GM12878 (cell line): ENCODE measurements around the gene EDEM3. TPM values are rescaled to one million over a fixed set of nuclear protein-coding genes. Genes with fewer than 3 reads are reported as not detected.

Source experiments
- ATAC-seq: fragments of 200-7000 bp; cut with Tn5 transposase; 3 replicates; pipeline ENCODE4 v1.9.1; 2020; ENCODE audit warnings: mild to moderate bottlenecking, moderate library complexity
- BruUV-seq: library from RNA; stranded (reverse); fragments of 400-500 nt; replicated peaks from 2 replicates; lab custom pipeline; 2021; lab: Mats Ljungman, UMichigan
- CTCF ChIA-PET: fragments of 300-600 bp; sonication (Branson Sonifier 250); formaldehyde crosslinking; extraction: SDS; loops from one replicate; lab custom pipeline; 2021; ENCODE audit warnings: inconsistent platforms; lab: Yijun Ruan, JAX
- POLR2A ChIA-PET: fragments of 350-600 bp; formaldehyde crosslinking; extraction: SDS; loops from one replicate; lab custom pipeline; 2021; ENCODE audit warnings: inconsistent platforms; lab: Charles Lee
- RAD21 ChIA-PET: fragments of 300-600 bp; sonication (Branson Sonifier 250); formaldehyde crosslinking; loops from one replicate; lab custom pipeline; 2023; ENCODE audit warnings: antibody characterized with exemption; ENCODE audit not compliant: unreplicated experiment; lab: Charles Lee
- SMC1A ChIA-PET: fragments of 300-600 bp; sonication (Branson Sonifier 250); formaldehyde crosslinking; loops from one replicate; lab custom pipeline; 2023; ENCODE audit not compliant: unreplicated experiment, uncharacterized antibody; lab: Charles Lee
- DNase-seq: peaks from one replicate; pipeline ENCODE4 v3.0.0-alpha.2; 2011; ENCODE audit warnings: low read depth, low spot score
- FAIRE-seq: peaks from 3 replicates; lab custom pipeline; 2011; peaks lifted over from hg19 to GRCh38; lab: Jason Lieb, UNC
- H2AFZ ChIP-seq: 2 replicates; pipeline ENCODE4 v1.6.0; 2011; ENCODE audit warnings: low read depth, low read length, control low read depth; ENCODE audit not compliant: control insufficient read depth
- H3K27ac ChIP-seq: 2 replicates; pipeline ENCODE4 v1.5.1; 2011; ENCODE audit warnings: control low read depth; ENCODE audit not compliant: control insufficient read depth, insufficient read depth
- H3K27me3 ChIP-seq, 2 experiments: replicated peaks in 1 of 2; 2 replicates each; pipeline versions ENCODE4 v1.6.0 to v1.6.1; 2011; ENCODE audit warnings: low read length in 1 of 2; ENCODE audit not compliant: control insufficient read depth in 2 of 2, insufficient read depth in 2 of 2
- H3K36me3 ChIP-seq, 2 experiments: 2 replicates each; pipeline ENCODE4 v1.5.1; 2011; ENCODE audit warnings: low read length in 1 of 2; ENCODE audit not compliant: control insufficient read depth in 2 of 2, insufficient read depth in 2 of 2
- H3K4me1 ChIP-seq: 2 replicates; pipeline ENCODE4 v1.6.1; 2011; ENCODE audit warnings: mild to moderate bottlenecking, low read length, moderate library complexity, mixed read lengths; ENCODE audit not compliant: control insufficient read depth, insufficient read depth
- H3K4me2 ChIP-seq: 2 replicates; pipeline ENCODE4 v1.6.0; 2011; ENCODE audit warnings: control low read depth; ENCODE audit not compliant: control insufficient read depth, insufficient read depth
- H3K4me3 ChIP-seq: fragments of 200-600 bp; sonication (generic); 2 replicates; pipeline ENCODE4 v1.5.1; 2016
- H3K79me2 ChIP-seq: 2 replicates; pipeline ENCODE4 v1.6.0; 2011; ENCODE audit warnings: low read length; ENCODE audit not compliant: control insufficient read depth, insufficient read depth
- H3K9ac ChIP-seq: 2 replicates; pipeline ENCODE4 v1.8.0; 2011; ENCODE audit warnings: low read length, control low read depth, mixed read lengths; ENCODE audit not compliant: control insufficient read depth, insufficient read depth
- H3K9me3 ChIP-seq: replicated peaks from 3 replicates; pipeline ENCODE4 v1.5.1; 2011; ENCODE audit warnings: mild to moderate bottlenecking, low read length; ENCODE audit not compliant: control insufficient read depth, insufficient read depth
- H4K20me1 ChIP-seq: 2 replicates; pipeline ENCODE4 v1.6.0; 2011; ENCODE audit not compliant: control insufficient read depth, insufficient read depth
- JUNB ChIP-seq: IDR thresholded peaks from 2 replicates; pipeline ENCODE4 v1.6.1; 2016; ENCODE audit warnings: antibody characterized with exemption, mild to moderate bottlenecking
- MYC ChIP-seq: IDR thresholded peaks from 2 replicates; pipeline ENCODE4 v1.6.1; 2011; ENCODE audit warnings: mild to moderate bottlenecking, low read length, moderate library complexity, inconsistent platforms; ENCODE audit not compliant: insufficient read depth, insufficient replicate concordance, insufficient read length, severe bottlenecking
- NR2C1 ChIP-seq: fragments of 450-650 bp; IDR thresholded peaks from 2 replicates; pipeline ENCODE4 v1.6.1; 2017; ENCODE audit warnings: antibody characterized with exemption, mild to moderate bottlenecking, moderate library complexity
- SIX5 ChIP-seq: IDR thresholded peaks from 2 replicates; pipeline ENCODE4 v1.6.1; 2011; ENCODE audit warnings: mild to moderate bottlenecking, low read depth, low read length, moderate library complexity; ENCODE audit not compliant: severe bottlenecking
- SMAD5 ChIP-seq: IDR thresholded peaks from 2 replicates; pipeline ENCODE4 v1.6.1; 2016; ENCODE audit warnings: antibody characterized with exemption, low read depth
- WGBS: methylation state at CpG from one replicate; pipeline ENCODE4 v1.1.6; 2016; ENCODE audit warnings: low lambda C conversion rate; ENCODE audit not compliant: insufficient replicate concordance, insufficient coverage; ENCODE audit errors: missing lambda C conversion rate; 5-methylcytosine and 5-hydroxymethylcytosine counted together
- in situ Hi-C: fragments of 300-500 bp; cut with MboI; formaldehyde crosslinking; loops from 9 replicates; pipeline ENCODE4 v1.14.3; 2018; ENCODE audit warnings: mixed read lengths
- intact Hi-C: fragments of 100-400 bp; cut with micrococcal nuclease; formaldehyde crosslinking; loops from one replicate; pipeline ENCODE4 v1.14.2; 2022; ENCODE audit not compliant: unreplicated experiment
- polyA plus RNA-seq, 11 experiments: library from polyadenylated mRNA; depleted of rRNA in 4 of 11; unstranded in 6 of 11; stranded (reverse) in 5 of 11; fragments of >200 nt; fragmentation: Nextera tagmentation in 4 of 11; fragmentation: Illumina TruSeq in 1 of 11; extraction: Ambion mirVana in 4 of 11; extraction: Trizol in 1 of 11; gene quantifications; 1 replicate in 1 of 11; 2 replicates in 10 of 11; pipeline versions ENCODE4 v1.2.1 to v1.2.3, GENCODE V29; 2011 to 2016; ENCODE audit warnings: inconsistent platforms in 2 of 11, missing spikeins in 2 of 11, low read depth in 1 of 11
- total RNA-seq, 4 experiments: library from RNA; depleted of rRNA in 3 of 4; stranded (reverse); fragments of >200 nt in 3 of 4; fragmentation: Illumina TruSeq in 1 of 4; extraction: Trizol in 1 of 4; gene quantifications; 2 replicates each; pipeline versions ENCODE4 v1.2.1 to v1.2.3, GENCODE V29; 2013 to 2021
- TF ChIP-seq, protein P1 (sequence below): fragments of 450-650 bp; formaldehyde crosslinking; IDR thresholded peaks from 2 replicates; pipeline ENCODE4 v1.4.0; 2020; ENCODE audit warnings: mild to moderate bottlenecking, moderate library complexity

EDEM3 gene
- total and polyA plus RNA-seq, 10 of the 15 experiments (the other 5 are each of a cell fraction or from before 2014, with no cell fraction given), result 6.4 to 19.3 (median 14.3) TPM

DNA sequence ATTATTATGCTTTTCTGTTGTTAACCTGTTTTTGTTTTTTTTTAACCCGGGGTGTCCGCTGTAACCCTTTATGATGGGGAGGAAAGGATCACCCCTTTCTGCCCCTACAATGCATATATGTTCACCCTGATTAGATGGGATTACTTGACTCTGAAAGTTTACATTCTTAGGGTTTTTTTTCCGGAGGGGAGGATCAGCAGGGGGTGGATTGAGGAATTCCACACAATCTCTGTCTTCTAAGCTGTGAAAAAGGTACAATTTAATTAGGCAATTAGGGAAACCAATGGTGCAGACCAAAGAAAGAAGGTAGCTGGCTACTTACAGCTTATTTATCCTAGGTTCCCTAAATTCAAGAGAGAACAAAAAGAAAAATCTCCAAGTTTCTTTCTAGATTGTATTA is 58.3 kb downstream of the EDEM3 start:
- H3K4me2 ChIP-seq, result no peak overlapping the region
- intact Hi-C loops, result no loop called here
- FAIRE-seq, result no peak
- no peak overlapping the region for H3K4me3 ChIP-seq
- ChIA-PET SMC1A (interaction anchor here (1.2 kb wide), 2 partner anchors 9 to 18 kb away, joined by 3 to 4 read pairs; no protein-coding TSS in a partner anchor), CTCF (no interaction called here)
- in situ Hi-C loops, result no loop called here
- no TSS peak for BruUV-seq
- no peaks in the 10 kb centered on the region for H3K27me3 ChIP-seq
- H3K9ac ChIP-seq, result no peak overlapping the region
- 78% methylated on average over 3 of the region's 3 CpGs for WGBS
- no peak overlapping the region for H2AFZ ChIP-seq
- H3K4me1 ChIP-seq, result no peaks in the 10 kb centered on the region
- no peak overlapping the region for H3K27ac ChIP-seq
- H3K9me3 ChIP-seq, result no peaks in the 10 kb centered on the region
- TF ChIP-seq JUNB (no peak), MYC (no peak), SMAD5 (no peak), NR2C1 (no peak), SIX5 (no peak)
- TF ChIP-seq, protein P1, sequence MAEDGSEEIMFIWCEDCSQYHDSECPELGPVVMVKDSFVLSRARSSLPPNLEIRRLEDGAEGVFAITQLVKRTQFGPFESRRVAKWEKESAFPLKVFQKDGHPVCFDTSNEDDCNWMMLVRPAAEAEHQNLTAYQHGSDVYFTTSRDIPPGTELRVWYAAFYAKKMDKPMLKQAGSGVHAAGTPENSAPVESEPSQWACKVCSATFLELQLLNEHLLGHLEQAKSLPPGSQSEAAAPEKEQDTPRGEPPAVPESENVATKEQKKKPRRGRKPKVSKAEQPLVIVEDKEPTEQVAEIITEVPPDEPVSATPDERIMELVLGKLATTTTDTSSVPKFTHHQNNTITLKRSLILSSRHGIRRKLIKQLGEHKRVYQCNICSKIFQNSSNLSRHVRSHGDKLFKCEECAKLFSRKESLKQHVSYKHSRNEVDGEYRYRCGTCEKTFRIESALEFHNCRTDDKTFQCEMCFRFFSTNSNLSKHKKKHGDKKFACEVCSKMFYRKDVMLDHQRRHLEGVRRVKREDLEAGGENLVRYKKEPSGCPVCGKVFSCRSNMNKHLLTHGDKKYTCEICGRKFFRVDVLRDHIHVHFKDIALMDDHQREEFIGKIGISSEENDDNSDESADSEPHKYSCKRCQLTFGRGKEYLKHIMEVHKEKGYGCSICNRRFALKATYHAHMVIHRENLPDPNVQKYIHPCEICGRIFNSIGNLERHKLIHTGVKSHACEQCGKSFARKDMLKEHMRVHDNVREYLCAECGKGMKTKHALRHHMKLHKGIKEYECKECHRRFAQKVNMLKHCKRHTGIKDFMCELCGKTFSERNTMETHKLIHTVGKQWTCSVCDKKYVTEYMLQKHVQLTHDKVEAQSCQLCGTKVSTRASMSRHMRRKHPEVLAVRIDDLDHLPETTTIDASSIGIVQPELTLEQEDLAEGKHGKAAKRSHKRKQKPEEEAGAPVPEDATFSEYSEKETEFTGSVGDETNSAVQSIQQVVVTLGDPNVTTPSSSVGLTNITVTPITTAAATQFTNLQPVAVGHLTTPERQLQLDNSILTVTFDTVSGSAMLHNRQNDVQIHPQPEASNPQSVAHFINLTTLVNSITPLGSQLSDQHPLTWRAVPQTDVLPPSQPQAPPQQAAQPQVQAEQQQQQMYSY (CRISPR knock-in tag), result no peak
- TF ChIP-seq, all 136 proteins: peak for 0
- Histone ChIP-seq H3K79me2 (no peaks in the 10 kb centered on the region), H4K20me1 (no peaks in the 10 kb centered on the region), H3K36me3 (no peaks in the 10 kb centered on the region; a peak in 2 of 4 replicates)
- no peak for DNase-seq
- no peak for ATAC-seq
- POLR2A ChIA-PET, result no interaction called here
- RAD21 ChIA-PET, result interaction anchor here (1.0 kb wide), 1 partner anchor 109 kb away, joined by 4 read pairs; no protein-coding TSS in a partner anchor
